ENCODE results near the gene FGF7. TPM values are rescaled to one million over a fixed set of nuclear protein-coding genes. Genes with fewer than 3 reads are reported as not detected.
"Not testable (repeated sequence)": the region's sequence is repeated elsewhere in the genome, so short reads cannot be mapped to it uniquely, and the experiment has no call there.

FGF7 gene
- total and polyA plus RNA-seq, 2 donors (not counting 1 experiment from before 2014, with no cell fraction given): 0.10 TPM; not detected in 1

GRCh38 chr15:49468481-49468839 is 45.4 kb downstream of the FGF7 start:
- H3K4me1 Mint-ChIP-seq: no peaks in the 10 kb centered on the region
- POLR2A ChIA-PET: no interaction called here

GRCh38 chr15:49471248-49471647 is 48.2 kb downstream of the FGF7 start:
- peak; percentile 7 for DNase-seq
- H3K27ac Mint-ChIP-seq; H3K9ac ChIP-seq (ENCODE audit: low read length); POLR2A ChIA-PET; H3K27me3 Mint-ChIP-seq; H3K4me3 ChIP-seq (ENCODE audit: control extremely low read depth in 1 of 5, extremely low read depth in 1 of 5, insufficient read depth in 1 of 5, low read depth in 2 of 5, low read length in 4 of 5); H3K4me2 ChIP-seq (replicated peaks; ENCODE audit: low read depth, low read length, poor library complexity, severe bottlenecking); H4K20me1 ChIP-seq (ENCODE audit: control insufficient read depth, insufficient read depth, low read length, poor library complexity, severe bottlenecking); H3K4me1 ChIP-seq (ENCODE audit: control insufficient read depth in 2 of 2, insufficient read depth in 2 of 2, low read length in 2 of 2); H3K27ac ChIP-seq (ENCODE audit: low read length in 2 of 2); H3K4me1 Mint-ChIP-seq; H3K9me3 Mint-ChIP-seq (ENCODE audit: insufficient read depth); H3K27me3 ChIP-seq (replicated peaks in 1 of 4; ENCODE audit: control extremely low read depth in 1 of 4, control insufficient read depth in 3 of 4, insufficient read depth in 4 of 4, low read length in 3 of 4); H2AFZ ChIP-seq (ENCODE audit: insufficient read depth, low read depth, low read length, poor library complexity, severe bottlenecking); intact Hi-C loops (cut with micrococcal nuclease); H3K4me3 Mint-ChIP-seq; H3K9me3 ChIP-seq (ENCODE audit: control extremely low read depth in 1 of 3, control insufficient read depth in 2 of 3, insufficient read depth in 1 of 3, low read length in 2 of 3); ATAC-seq (ENCODE audit: low read depth); H3K36me3 ChIP-seq (replicated peaks in 1 of 2; ENCODE audit: control extremely low read depth in 1 of 2, control insufficient read depth in 1 of 2, extremely low read depth in 1 of 2, insufficient read depth in 2 of 2, low read length in 1 of 2); H3K79me2 ChIP-seq (ENCODE audit: control insufficient read depth, insufficient read depth, low read length): not testable (repeated sequence)
- CTCF ChIA-PET: interaction anchor here (1.1 kb wide), 1 partner anchor 10 kb away, joined by 4 read pairs; no protein-coding TSS in a partner anchor
- no CpG with 5 or more reads among the region's 4 CpGs for WGBS (ENCODE audit: insufficient coverage)
- TF ChIP-seq CTCF (IDR thresholded peaks at IDR 0.05): peak; percentile 31

More at GRCh38 chr15:49468481-49468839, 45.4 kb downstream of the FGF7 start:
- no peaks in the 10 kb centered on the region for H4K20me1 ChIP-seq (ENCODE audit: control insufficient read depth, insufficient read depth, low read length, poor library complexity, severe bottlenecking)
- no peak overlapping the region for H3K4me3 Mint-ChIP-seq
- no peak overlapping the region for H3K4me3 ChIP-seq (ENCODE audit: control extremely low read depth in 1 of 5, extremely low read depth in 1 of 5, insufficient read depth in 1 of 5, low read depth in 2 of 5, low read length in 4 of 5)
- H3K36me3 ChIP-seq (replicated peaks in 1 of 2; ENCODE audit: control extremely low read depth in 1 of 2, control insufficient read depth in 1 of 2, extremely low read depth in 1 of 2, insufficient read depth in 2 of 2, low read length in 1 of 2): no peaks in the 10 kb centered on the region
- no peak overlapping the region for H2AFZ ChIP-seq (ENCODE audit: insufficient read depth, low read depth, low read length, poor library complexity, severe bottlenecking)
- no peak overlapping the region for H3K4me2 ChIP-seq (replicated peaks; ENCODE audit: low read depth, low read length, poor library complexity, severe bottlenecking)
- ATAC-seq (ENCODE audit: low read depth): no peak
- no peak overlapping the region for H3K27ac Mint-ChIP-seq
- H3K27me3 Mint-ChIP-seq: peaks cover 3% of the 10 kb centered on the region
- H3K9ac ChIP-seq (ENCODE audit: low read length): no peak overlapping the region
- CTCF ChIA-PET: no interaction called here
- intact Hi-C loops (cut with micrococcal nuclease): no loop called here
- TF ChIP-seq CTCF (IDR thresholded peaks at IDR 0.05) (no peak), EZH2 (IDR thresholded peaks at IDR 0.05; ENCODE audit: borderline replicate concordance, insufficient read depth, low read depth, low read length, poor library complexity, severe bottlenecking) (no peak)
- H3K27ac ChIP-seq (ENCODE audit: low read length in 2 of 2): no peak overlapping the region
- no peaks in the 10 kb centered on the region for H3K9me3 ChIP-seq (ENCODE audit: control extremely low read depth in 1 of 3, control insufficient read depth in 2 of 3, insufficient read depth in 1 of 3, low read length in 2 of 3)
- no peak for DNase-seq
- H3K9me3 Mint-ChIP-seq (ENCODE audit: insufficient read depth): no peaks in the 10 kb centered on the region
- 100% methylated on average over 1 of the region's 2 CpGs for WGBS (ENCODE audit: insufficient coverage)
- no peaks in the 10 kb centered on the region for H3K4me1 ChIP-seq (ENCODE audit: control insufficient read depth in 2 of 2, insufficient read depth in 2 of 2, low read length in 2 of 2)
- no peaks in the 10 kb centered on the region for H3K79me2 ChIP-seq (ENCODE audit: control insufficient read depth, insufficient read depth, low read length)
- H3K27me3 ChIP-seq (replicated peaks in 1 of 4; ENCODE audit: control extremely low read depth in 1 of 4, control insufficient read depth in 3 of 4, insufficient read depth in 4 of 4, low read length in 3 of 4): no peaks in the 10 kb centered on the region
